ENCODE data around the gene RELT. TPM values are rescaled to one million over a fixed set of nuclear protein-coding genes. Genes with fewer than 3 reads are reported as not detected.

The RELT gene
- total RNA-seq, 1 experiment from 2014 or later: 12.9 TPM

GRCh38 chr11:73403541-73403940 lies 27.3 kb downstream of the RELT start:
- no peak for DNase-seq (ENCODE audit: low read depth)

GRCh38 chr11:73404048-73404447 lies 27.8 kb downstream of the RELT start:
- peak; percentile 74 for DNase-seq (ENCODE audit: low read depth)

- DNase-seq (ENCODE audit: low read depth): no peak
Observed at GRCh38 chr11:73404506-73405145, 28.4 kb downstream of the RELT start.

- no peak for DNase-seq (ENCODE audit: low read depth)
Observed at GRCh38 chr11:73405146-73405510, 28.9 kb downstream of the RELT start.

GRCh38 chr11:73406131-73406530 lies 29.9 kb downstream of the RELT start:
- no peak for DNase-seq (ENCODE audit: low read depth)

- no peak for DNase-seq (ENCODE audit: low read depth)
Observed at GRCh38 chr11:73406619-73407018, 30.4 kb downstream of the RELT start.

- no peak for DNase-seq (ENCODE audit: low read depth)
Observed at GRCh38 chr11:73409431-73409830, 33.2 kb downstream of the RELT start.

GRCh38 chr11:73410627-73411026 lies 34.4 kb downstream of the RELT start:
- no peak for DNase-seq (ENCODE audit: low read depth)

GRCh38 chr11:73411031-73411430 lies 34.8 kb downstream of the RELT start:
- no peak for DNase-seq (ENCODE audit: low read depth)

GRCh38 chr11:73412308-73412707 lies 36.1 kb downstream of the RELT start:
- peak; percentile 57 for DNase-seq (ENCODE audit: low read depth)

GRCh38 chr11:73413256-73413655 lies 37.1 kb downstream of the RELT start:
- DNase-seq (ENCODE audit: low read depth): no peak

- peak; percentile 43 for DNase-seq (ENCODE audit: low read depth)
Observed at GRCh38 chr11:73414977-73415651, 38.9 kb downstream of the RELT start.

GRCh38 chr11:73415854-73416615 lies 39.8 kb downstream of the RELT start:
- no peak for DNase-seq (ENCODE audit: low read depth)

- DNase-seq (ENCODE audit: low read depth): no peak
Observed at GRCh38 chr11:73416786-73417185, 40.6 kb downstream of the RELT start.

GRCh38 chr11:73420136-73420535 lies 43.9 kb downstream of the RELT start:
- no peak for DNase-seq (ENCODE audit: low read depth)

- no peak for DNase-seq (ENCODE audit: low read depth)
Observed at GRCh38 chr11:73422886-73423285, 46.7 kb downstream of the RELT start.

GRCh38 chr11:73423506-73423905 lies 47.3 kb downstream of the RELT start:
- no peak for DNase-seq (ENCODE audit: low read depth)

- DNase-seq (ENCODE audit: low read depth): no peak
Observed at GRCh38 chr11:73425108-73425507, 48.9 kb downstream of the RELT start.

- DNase-seq (ENCODE audit: low read depth): peak; percentile 28
Observed at GRCh38 chr11:73426219-73426850, 50.1 kb downstream of the RELT start.

- DNase-seq (ENCODE audit: low read depth): no peak
Observed at GRCh38 chr11:73428227-73428626, 52.0 kb downstream of the RELT start.

- DNase-seq (ENCODE audit: low read depth): no peak
Observed at GRCh38 chr11:73428699-73429098, 52.5 kb downstream of the RELT start.

GRCh38 chr11:73429121-73429750 lies 53.0 kb downstream of the RELT start:
- DNase-seq (ENCODE audit: low read depth): peak; percentile 41
